OCI-LY1 (cell line): ENCODE results near the gene DYSF.

Experiments used
- H2AFZ ChIP-seq: fragments of 200-600 bp; sonication (generic), shearing (Covaris generic); 2 replicates; pipeline ENCODE4 v1.6.0; 2014; ENCODE audit warnings: antibody characterized with exemption, mild to moderate bottlenecking, low read length
- H3F3A ChIP-seq: fragments of 200-600 bp; sonication (generic), shearing (Covaris generic); 2 replicates; pipeline ENCODE4 v1.6.0; 2014; ENCODE audit warnings: mild to moderate bottlenecking, antibody characterized with exemption, low read length, moderate library complexity; ENCODE audit not compliant: insufficient read depth
- H3K27ac ChIP-seq: fragments of 200-600 bp; sonication (generic); 2 replicates; pipeline ENCODE4 v1.5.1; 2014; ENCODE audit warnings: low read length, mixed run types, mild to moderate bottlenecking, low read depth; ENCODE audit not compliant: poor library complexity, severe bottlenecking
- H3K27me3 ChIP-seq: fragments of 200-600 bp; sonication (generic); 2 replicates; pipeline ENCODE4 v1.6.0; 2014; ENCODE audit warnings: antibody characterized with exemption, mild to moderate bottlenecking, low read length, moderate library complexity; ENCODE audit not compliant: insufficient read depth
- H3K36me3 ChIP-seq: fragments of 200-600 bp; sonication (generic); 2 replicates; pipeline ENCODE4 v1.6.1; 2014; ENCODE audit warnings: mild to moderate bottlenecking, antibody characterized with exemption, low read length, moderate library complexity, mixed read lengths; ENCODE audit not compliant: insufficient read depth
- H3K4me1 ChIP-seq: fragments of 200-600 bp; sonication (generic); 2 replicates; pipeline ENCODE4 v1.5.1; 2014; ENCODE audit warnings: mild to moderate bottlenecking, low read length, moderate library complexity; ENCODE audit not compliant: insufficient read depth, severe bottlenecking
- H3K4me2 ChIP-seq: fragments of 200-600 bp; sonication (generic), shearing (Covaris generic); 2 replicates; pipeline ENCODE4 v1.6.1; 2014; ENCODE audit warnings: low read length
- H3K4me3 ChIP-seq: fragments of 200-600 bp; sonication (generic); 2 replicates; pipeline ENCODE4 v1.5.1; 2014; ENCODE audit warnings: low read length, low read depth, mild to moderate bottlenecking, mixed read lengths; ENCODE audit not compliant: poor library complexity, severe bottlenecking
- H3K79me2 ChIP-seq: fragments of 200-600 bp; shearing (Covaris generic); 2 replicates; pipeline ENCODE4 v1.6.1; 2016; ENCODE audit warnings: mixed run types, low read length, mixed read lengths; ENCODE audit not compliant: insufficient read depth
- H3K9ac ChIP-seq: fragments of 200-600 bp; sonication (generic), shearing (Covaris generic); 2 replicates; pipeline ENCODE4 v1.6.1; 2014; ENCODE audit warnings: mild to moderate bottlenecking, low read length, mixed read lengths
- H3K9me2 ChIP-seq: fragments of 200-600 bp; sonication (generic), shearing (Covaris generic); 2 replicates; pipeline ENCODE4 v1.6.1; 2014; ENCODE audit warnings: low read depth, mild to moderate bottlenecking, low read length, mixed read lengths
- H3K9me3 ChIP-seq: fragments of 200-600 bp; shearing (Covaris generic); 2 replicates; pipeline ENCODE4 v1.6.1; 2014; ENCODE audit warnings: low read length, mixed read lengths
- H4K20me1 ChIP-seq: fragments of 200-600 bp; sonication (generic), shearing (Covaris generic); 2 replicates; pipeline ENCODE4 v1.6.0; 2016; ENCODE audit warnings: mild to moderate bottlenecking, low read length; ENCODE audit not compliant: insufficient read depth
- EZH2 ChIP-seq: fragments of 200-600 bp; sonication (generic), shearing (Covaris generic); IDR thresholded peaks from 2 replicates; pipeline ENCODE4 v1.8.0; 2017; ENCODE audit warnings: borderline replicate concordance, mixed run types, mild to moderate bottlenecking, antibody characterized with exemption, low read length, moderate library complexity, mixed read lengths
- TF ChIP-seq, protein P1 (sequence below): fragments of 200-600 bp; sonication (generic), shearing (Covaris generic); IDR thresholded peaks from 2 replicates; pipeline ENCODE4 v1.5.1; 2017; ENCODE audit warnings: mild to moderate bottlenecking, antibody characterized with exemption, low read length, moderate library complexity, mixed read lengths

The DYSF gene

DNA sequence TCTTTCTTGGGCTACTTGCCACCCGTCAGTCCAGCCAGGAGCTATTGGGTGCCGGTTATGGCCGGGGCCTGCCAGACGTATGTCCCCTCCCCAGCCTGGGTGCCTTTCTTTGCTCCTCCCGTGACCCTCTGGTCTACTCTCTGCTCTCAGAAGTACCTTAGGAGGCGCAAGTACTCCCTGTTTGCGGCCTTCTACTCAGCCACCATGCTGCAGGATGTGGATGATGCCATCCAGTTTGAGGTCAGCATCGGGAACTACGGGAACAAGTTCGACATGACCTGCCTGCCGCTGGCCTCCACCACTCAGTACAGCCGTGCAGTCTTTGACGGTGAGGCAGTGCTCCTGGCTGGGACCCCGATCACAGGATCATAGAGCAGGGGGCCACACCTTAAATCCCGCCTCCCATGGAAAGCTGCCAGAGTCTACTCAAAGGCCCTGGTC, 99.5 kb downstream of the DYSF start:
- H3K36me3 ChIP-seq = no peaks in the 10 kb centered on the region
- H3K27me3 ChIP-seq = no peaks in the 10 kb centered on the region; the same call in 1 of the 2 replicates
- H4K20me1 ChIP-seq = no peaks in the 10 kb centered on the region
- no peaks in the 10 kb centered on the region for H3K9me3 ChIP-seq
- H3F3A ChIP-seq = no peaks in the 10 kb centered on the region
- H3K4me1 ChIP-seq = no peaks in the 10 kb centered on the region
- H3K4me2 ChIP-seq = no peak overlapping the region
- no peak overlapping the region for H3K9ac ChIP-seq
- no peak overlapping the region for H3K4me3 ChIP-seq
- no peak for TF ChIP-seq EZH2
- TF ChIP-seq, protein P1, sequence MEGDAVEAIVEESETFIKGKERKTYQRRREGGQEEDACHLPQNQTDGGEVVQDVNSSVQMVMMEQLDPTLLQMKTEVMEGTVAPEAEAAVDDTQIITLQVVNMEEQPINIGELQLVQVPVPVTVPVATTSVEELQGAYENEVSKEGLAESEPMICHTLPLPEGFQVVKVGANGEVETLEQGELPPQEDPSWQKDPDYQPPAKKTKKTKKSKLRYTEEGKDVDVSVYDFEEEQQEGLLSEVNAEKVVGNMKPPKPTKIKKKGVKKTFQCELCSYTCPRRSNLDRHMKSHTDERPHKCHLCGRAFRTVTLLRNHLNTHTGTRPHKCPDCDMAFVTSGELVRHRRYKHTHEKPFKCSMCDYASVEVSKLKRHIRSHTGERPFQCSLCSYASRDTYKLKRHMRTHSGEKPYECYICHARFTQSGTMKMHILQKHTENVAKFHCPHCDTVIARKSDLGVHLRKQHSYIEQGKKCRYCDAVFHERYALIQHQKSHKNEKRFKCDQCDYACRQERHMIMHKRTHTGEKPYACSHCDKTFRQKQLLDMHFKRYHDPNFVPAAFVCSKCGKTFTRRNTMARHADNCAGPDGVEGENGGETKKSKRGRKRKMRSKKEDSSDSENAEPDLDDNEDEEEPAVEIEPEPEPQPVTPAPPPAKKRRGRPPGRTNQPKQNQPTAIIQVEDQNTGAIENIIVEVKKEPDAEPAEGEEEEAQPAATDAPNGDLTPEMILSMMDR = no peak
- no peaks in the 10 kb centered on the region for H3K79me2 ChIP-seq
- no peak overlapping the region for H2AFZ ChIP-seq
- H3K27ac ChIP-seq = no peak overlapping the region
- no peaks in the 10 kb centered on the region for H3K9me2 ChIP-seq

DNA sequence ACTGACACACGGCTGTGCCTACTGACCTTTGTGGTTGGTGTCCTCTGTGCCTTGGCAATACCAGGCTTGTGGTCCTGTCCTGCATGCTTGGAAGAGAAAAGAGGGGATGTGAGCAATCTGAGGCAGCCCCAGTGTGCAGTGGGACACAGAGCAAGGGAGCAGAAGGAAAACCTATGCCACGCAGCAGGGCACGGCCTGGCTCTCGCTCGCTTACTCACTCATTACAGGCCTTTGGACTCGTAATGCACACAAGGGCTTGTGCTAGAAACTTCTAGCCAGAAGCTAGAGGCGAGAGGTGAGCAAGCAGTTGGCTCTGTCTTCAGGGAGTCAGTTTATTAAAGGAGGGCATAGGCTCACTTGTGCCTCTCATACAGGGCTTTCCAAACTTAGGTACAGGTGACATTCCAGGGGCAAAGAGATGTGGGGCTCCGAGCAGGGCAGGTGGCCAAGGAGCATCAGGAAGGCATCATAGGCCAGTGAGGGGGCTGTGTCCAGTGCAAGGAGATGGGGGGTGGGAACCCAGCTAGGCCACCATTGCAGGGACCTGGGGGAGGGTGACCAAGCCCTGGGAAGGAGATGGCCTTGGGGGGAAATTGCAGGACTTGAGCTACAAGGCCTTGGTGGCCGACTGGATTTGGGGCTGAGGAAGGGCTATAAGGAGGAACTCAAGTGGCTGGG, 100.8 kb downstream of the DYSF start:
- TF ChIP-seq, protein P1 = no peak
- TF ChIP-seq EZH2 = no peak
- no peak overlapping the region for H3K4me3 ChIP-seq
- H3K79me2 ChIP-seq = no peaks in the 10 kb centered on the region
- no peak overlapping the region for H3K4me2 ChIP-seq
- H4K20me1 ChIP-seq = no peaks in the 10 kb centered on the region
- no peak overlapping the region for H3K9ac ChIP-seq
- no peak overlapping the region for H3K27ac ChIP-seq
- H3K9me3 ChIP-seq = no peaks in the 10 kb centered on the region
- no peaks in the 10 kb centered on the region for H3K4me1 ChIP-seq
- no peaks in the 10 kb centered on the region for H3K36me3 ChIP-seq
- H3K9me2 ChIP-seq = no peaks in the 10 kb centered on the region
- H2AFZ ChIP-seq = no peak overlapping the region
- no peaks in the 10 kb centered on the region; the same call in 1 of the 2 replicates for H3K27me3 ChIP-seq
- H3F3A ChIP-seq = no peaks in the 10 kb centered on the region

DNA sequence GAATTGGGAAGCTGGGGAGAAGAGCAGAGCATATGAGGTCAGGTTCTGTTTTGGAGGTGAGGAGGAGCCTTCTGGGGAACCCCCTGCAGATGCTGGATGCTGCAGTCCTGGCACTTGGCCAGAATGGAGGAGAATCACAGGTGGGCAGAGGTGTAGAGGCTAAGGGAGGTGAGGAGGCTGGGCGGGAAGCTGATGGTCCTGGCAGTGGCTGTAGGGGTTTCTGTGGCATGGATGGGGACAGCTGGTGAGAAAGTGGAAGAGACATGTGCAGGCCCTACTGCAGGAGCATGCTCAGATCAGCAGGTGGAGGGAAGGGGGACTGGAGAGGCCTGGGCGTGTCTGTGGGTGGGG, 101.3 kb downstream of the DYSF start:
- TF ChIP-seq, protein P1 = no peak
- no peak for TF ChIP-seq EZH2
- no peak overlapping the region for H3K27ac ChIP-seq
- no peaks in the 10 kb centered on the region for H3F3A ChIP-seq
- no peaks in the 10 kb centered on the region for H4K20me1 ChIP-seq
- H3K36me3 ChIP-seq = no peaks in the 10 kb centered on the region
- H3K9me3 ChIP-seq = no peaks in the 10 kb centered on the region
- no peaks in the 10 kb centered on the region; the same call in 1 of the 2 replicates for H3K27me3 ChIP-seq
- H3K9ac ChIP-seq = no peak overlapping the region
- H3K4me1 ChIP-seq = no peaks in the 10 kb centered on the region
- H3K4me2 ChIP-seq = no peak overlapping the region
- no peak overlapping the region for H2AFZ ChIP-seq
- no peak overlapping the region for H3K4me3 ChIP-seq
- H3K79me2 ChIP-seq = no peaks in the 10 kb centered on the region
- no peaks in the 10 kb centered on the region for H3K9me2 ChIP-seq
